SU-DHL-6 (cell line): ENCODE data around the gene KREMEN1.

ENCODE experiments used
- H2AFZ ChIP-seq: fragments of 200-600 bp; sonication (generic); 2 replicates; pipeline ENCODE4 v1.6.1; 2014; ENCODE audit warnings: low read depth, mild to moderate bottlenecking, moderate library complexity, mixed read lengths, antibody characterized with exemption, low read length; ENCODE audit not compliant: severe bottlenecking
- H3F3A ChIP-seq: fragments of 200-600 bp; shearing (Covaris generic); 2 replicates; pipeline ENCODE4 v1.6.0; 2016; ENCODE audit warnings: antibody characterized with exemption, mild to moderate bottlenecking; ENCODE audit not compliant: insufficient read depth
- H3K27ac ChIP-seq: fragments of 200-600 bp; sonication (generic); 2 replicates; pipeline ENCODE4 v1.5.1; 2016; ENCODE audit warnings: low read depth, mild to moderate bottlenecking, low read length, moderate library complexity, mixed read lengths
- H3K27me3 ChIP-seq: fragments of 200-600 bp; sonication (generic), shearing (Covaris generic); 2 replicates; pipeline ENCODE4 v1.6.0; 2014; ENCODE audit warnings: mild to moderate bottlenecking, low read length
- H3K36me3 ChIP-seq: fragments of 200-600 bp; sonication (generic); 2 replicates; pipeline ENCODE4 v1.6.1; 2014; ENCODE audit warnings: mild to moderate bottlenecking, low read length, mixed read lengths
- H3K4me2 ChIP-seq: fragments of 300-600, 200-600 bp; shearing (Covaris generic), sonication (generic); 2 replicates; pipeline ENCODE4 v1.6.0; 2014; ENCODE audit warnings: low read length, low read depth, mild to moderate bottlenecking; ENCODE audit not compliant: poor library complexity, severe bottlenecking
- H3K4me3 ChIP-seq: fragments of 200-600 bp; sonication (generic); 2 replicates; pipeline ENCODE4 v1.5.1; 2014; ENCODE audit warnings: antibody characterized with exemption, low read length, mild to moderate bottlenecking, mixed read lengths; ENCODE audit not compliant: insufficient read depth, poor library complexity, severe bottlenecking
- H3K79me2 ChIP-seq: fragments of 200-600 bp; sonication (generic); 2 replicates; pipeline ENCODE4 v1.6.1; 2014; ENCODE audit warnings: mild to moderate bottlenecking, low read length, moderate library complexity; ENCODE audit not compliant: insufficient read depth
- H3K9ac ChIP-seq: fragments of 200-600 bp; sonication (generic); 2 replicates; pipeline ENCODE4 v1.7.0; 2014; ENCODE audit warnings: mild to moderate bottlenecking, low read length
- H3K9me2 ChIP-seq: fragments of 200-600 bp; sonication (generic); replicated peaks from 2 replicates; pipeline ENCODE4 v1.6.1; 2014; ENCODE audit warnings: low read length; ENCODE audit not compliant: insufficient read depth
- H3K9me3 ChIP-seq: fragments of 200-600 bp; sonication (generic); 2 replicates; pipeline ENCODE4 v1.6.1; 2014; ENCODE audit warnings: low read length, mixed read lengths; ENCODE audit not compliant: insufficient read depth
- H4K20me1 ChIP-seq: fragments of 200-600 bp; sonication (generic); 2 replicates; pipeline ENCODE4 v1.6.1; 2014; ENCODE audit warnings: low read depth, mild to moderate bottlenecking, antibody characterized with exemption, low read length, moderate library complexity, mixed read lengths
- EZH2phosphoT487 ChIP-seq: fragments of 200-600 bp; sonication (generic), shearing (Covaris generic); conservative IDR thresholded peaks from 2 replicates; pipeline ENCODE4 v1.6.1; 2018; ENCODE audit warnings: mild to moderate bottlenecking, antibody characterized with exemption, low read length, moderate library complexity, mixed read lengths
- TF ChIP-seq, protein P1 (sequence below): fragments of 200-600 bp; sonication (generic); IDR thresholded peaks from one replicate; pipeline ENCODE4 v1.5.1; 2017; ENCODE audit warnings: antibody characterized with exemption, mild to moderate bottlenecking, low read length, moderate library complexity; ENCODE audit not compliant: insufficient read depth, poor library complexity, severe bottlenecking

KREMEN1 gene

GRCh38 chr22:29149841-29150555, 77.2 kb downstream of the KREMEN1 start:
- Histone ChIP-seq H3K9ac (no peak overlapping the region), H3K36me3 (no peaks in the 10 kb centered on the region), H3K9me3 (no peaks in the 10 kb centered on the region), H2AFZ (no peak overlapping the region), H3K9me2 (no peaks in the 10 kb centered on the region), H4K20me1 (no peaks in the 10 kb centered on the region), H3K4me3 (no peak overlapping the region), H3K27me3 (no peaks in the 10 kb centered on the region), H3K27ac (no peak overlapping the region), H3K79me2 (no peaks in the 10 kb centered on the region), H3F3A (no peaks in the 10 kb centered on the region), H3K4me2 (no peak overlapping the region)
- TF ChIP-seq, protein P1, sequence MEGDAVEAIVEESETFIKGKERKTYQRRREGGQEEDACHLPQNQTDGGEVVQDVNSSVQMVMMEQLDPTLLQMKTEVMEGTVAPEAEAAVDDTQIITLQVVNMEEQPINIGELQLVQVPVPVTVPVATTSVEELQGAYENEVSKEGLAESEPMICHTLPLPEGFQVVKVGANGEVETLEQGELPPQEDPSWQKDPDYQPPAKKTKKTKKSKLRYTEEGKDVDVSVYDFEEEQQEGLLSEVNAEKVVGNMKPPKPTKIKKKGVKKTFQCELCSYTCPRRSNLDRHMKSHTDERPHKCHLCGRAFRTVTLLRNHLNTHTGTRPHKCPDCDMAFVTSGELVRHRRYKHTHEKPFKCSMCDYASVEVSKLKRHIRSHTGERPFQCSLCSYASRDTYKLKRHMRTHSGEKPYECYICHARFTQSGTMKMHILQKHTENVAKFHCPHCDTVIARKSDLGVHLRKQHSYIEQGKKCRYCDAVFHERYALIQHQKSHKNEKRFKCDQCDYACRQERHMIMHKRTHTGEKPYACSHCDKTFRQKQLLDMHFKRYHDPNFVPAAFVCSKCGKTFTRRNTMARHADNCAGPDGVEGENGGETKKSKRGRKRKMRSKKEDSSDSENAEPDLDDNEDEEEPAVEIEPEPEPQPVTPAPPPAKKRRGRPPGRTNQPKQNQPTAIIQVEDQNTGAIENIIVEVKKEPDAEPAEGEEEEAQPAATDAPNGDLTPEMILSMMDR: no peak
- TF ChIP-seq EZH2phosphoT487: no peak

GRCh38 chr22:29150701-29151100, 77.9 kb downstream of the KREMEN1 start:
- Histone ChIP-seq H3K36me3 (no peaks in the 10 kb centered on the region), H3K4me3 (no peak overlapping the region), H3K79me2 (no peaks in the 10 kb centered on the region), H3K4me2 (no peak overlapping the region), H3K9me2 (no peaks in the 10 kb centered on the region), H3K27ac (no peak overlapping the region), H3K9ac (no peak overlapping the region), H4K20me1 (no peaks in the 10 kb centered on the region), H2AFZ (no peak overlapping the region), H3K27me3 (no peaks in the 10 kb centered on the region), H3K9me3 (no peaks in the 10 kb centered on the region), H3F3A (no peaks in the 10 kb centered on the region)
- TF ChIP-seq, protein P1: no peak
- TF ChIP-seq EZH2phosphoT487: no peak

- Histone ChIP-seq H3K36me3 (no peaks in the 10 kb centered on the region), H3K4me3 (no peak overlapping the region), H4K20me1 (no peaks in the 10 kb centered on the region), H2AFZ (no peak overlapping the region), H3K9me3 (no peaks in the 10 kb centered on the region), H3K4me2 (no peak overlapping the region), H3K27ac (no peak overlapping the region), H3K9me2 (no peaks in the 10 kb centered on the region), H3K79me2 (no peaks in the 10 kb centered on the region), H3K9ac (no peak overlapping the region), H3K27me3 (no peaks in the 10 kb centered on the region), H3F3A (no peaks in the 10 kb centered on the region)
- TF ChIP-seq, protein P1: no peak
- no peak for TF ChIP-seq EZH2phosphoT487
These were observed 78.5 kb downstream of the KREMEN1 start for GRCh38 chr22:29151316-29151715.
